Coronary artery (tissue), 2 donors: Measurements from ENCODE around the gene HSPA12B.

Experiments
- DNase-seq: peaks from one replicate; pipeline ENCODE4 v3.0.0-alpha.2; 2017; ENCODE audit warnings: low spot score
- H3K27ac ChIP-seq, 2 donors: fragments of 200-600 bp; sonication (generic); one replicate each; pipeline ENCODE4 v1.5.1; 2016 to 2019
- H3K4me3 ChIP-seq: fragments of 200-600 bp; sonication (generic); 2 replicates; pipeline ENCODE4 v1.5.1; 2016; ENCODE audit warnings: mild to moderate bottlenecking, moderate library complexity
- TF ChIP-seq, protein P1 (sequence below): fragments of 200-600 bp; sonication (generic); IDR thresholded peaks from one replicate; pipeline ENCODE4 v1.5.1; 2019; ENCODE audit warnings: antibody characterized with exemption

The HSPA12B gene

GRCh38 chr20:3759316-3759823 lies 26.9 kb downstream of the HSPA12B start:
- no peak for DNase-seq
- no peak overlapping the region for H3K4me3 ChIP-seq
- peak overlapping the region in 1 of 2 donors; percentile 41 for H3K27ac ChIP-seq
- TF ChIP-seq, protein P1, sequence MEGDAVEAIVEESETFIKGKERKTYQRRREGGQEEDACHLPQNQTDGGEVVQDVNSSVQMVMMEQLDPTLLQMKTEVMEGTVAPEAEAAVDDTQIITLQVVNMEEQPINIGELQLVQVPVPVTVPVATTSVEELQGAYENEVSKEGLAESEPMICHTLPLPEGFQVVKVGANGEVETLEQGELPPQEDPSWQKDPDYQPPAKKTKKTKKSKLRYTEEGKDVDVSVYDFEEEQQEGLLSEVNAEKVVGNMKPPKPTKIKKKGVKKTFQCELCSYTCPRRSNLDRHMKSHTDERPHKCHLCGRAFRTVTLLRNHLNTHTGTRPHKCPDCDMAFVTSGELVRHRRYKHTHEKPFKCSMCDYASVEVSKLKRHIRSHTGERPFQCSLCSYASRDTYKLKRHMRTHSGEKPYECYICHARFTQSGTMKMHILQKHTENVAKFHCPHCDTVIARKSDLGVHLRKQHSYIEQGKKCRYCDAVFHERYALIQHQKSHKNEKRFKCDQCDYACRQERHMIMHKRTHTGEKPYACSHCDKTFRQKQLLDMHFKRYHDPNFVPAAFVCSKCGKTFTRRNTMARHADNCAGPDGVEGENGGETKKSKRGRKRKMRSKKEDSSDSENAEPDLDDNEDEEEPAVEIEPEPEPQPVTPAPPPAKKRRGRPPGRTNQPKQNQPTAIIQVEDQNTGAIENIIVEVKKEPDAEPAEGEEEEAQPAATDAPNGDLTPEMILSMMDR, result no peak

GRCh38 chr20:3759884-3760283 lies 27.4 kb downstream of the HSPA12B start:
- H3K4me3 ChIP-seq, result no peak overlapping the region
- H3K27ac ChIP-seq, result no peak overlapping the region
- DNase-seq, result no peak
- TF ChIP-seq, protein P1, result no peak

- Histone ChIP-seq H3K27ac (no peak overlapping the region), H3K4me3 (no peak overlapping the region)
- DNase-seq, result no peak
These were observed 28.3 kb downstream of the HSPA12B start for GRCh38 chr20:3760655-3761348.

DNA sequence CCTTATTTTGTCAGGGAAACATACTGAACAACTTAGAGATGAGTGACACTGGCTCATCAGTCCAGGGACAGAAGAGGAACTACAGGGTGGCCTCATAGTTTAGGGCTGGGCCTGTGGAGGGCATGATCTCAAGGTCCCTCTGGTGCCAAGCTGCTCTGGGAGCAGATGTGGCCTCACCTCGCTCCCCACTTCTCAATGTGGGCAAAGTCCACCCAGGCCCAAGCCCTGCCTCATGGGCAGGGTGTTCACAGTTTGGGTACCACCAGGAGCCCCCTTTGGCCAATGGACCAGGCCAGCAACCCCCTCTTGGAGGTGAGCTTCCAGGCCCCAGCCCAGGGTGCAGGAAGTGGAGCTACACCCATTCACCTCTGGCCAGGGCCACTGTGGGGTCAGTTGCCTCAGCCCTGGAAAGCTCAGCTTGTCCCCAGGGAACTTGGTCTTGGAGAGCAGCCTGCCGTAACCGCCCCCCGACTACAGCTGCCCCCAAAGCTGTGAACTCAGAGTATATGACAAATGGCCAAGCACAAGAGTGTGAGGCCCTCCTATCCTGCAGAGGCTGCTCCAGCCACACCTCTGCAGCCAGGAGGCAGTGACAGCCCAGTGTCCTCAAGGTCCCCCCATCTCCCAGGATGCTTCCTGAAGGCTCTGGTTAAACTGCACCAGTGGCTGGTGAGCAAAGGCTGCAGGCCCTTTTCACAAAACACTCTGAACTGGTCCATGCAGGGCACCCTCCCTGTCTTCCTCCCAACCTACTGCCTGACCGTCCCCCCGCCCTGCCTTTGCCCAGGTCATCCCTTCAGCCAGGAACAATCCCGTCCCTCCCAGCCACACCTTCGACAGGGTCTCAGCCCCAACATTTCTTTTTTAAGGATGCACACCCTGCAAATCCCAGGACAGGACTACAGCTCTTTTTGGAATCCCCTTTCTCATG lies 31.5 kb downstream of the HSPA12B start:
- no peak overlapping the region for H3K4me3 ChIP-seq
- TF ChIP-seq, protein P1, result no peak
- DNase-seq, result no peak
- no peak overlapping the region for H3K27ac ChIP-seq

More at GRCh38 chr20:3760655-3761348, 28.3 kb downstream of the HSPA12B start:
- TF ChIP-seq, protein P1, result no peak

- no peak for DNase-seq
- TF ChIP-seq, protein P1, result no peak
- no peak overlapping the region for H3K4me3 ChIP-seq
- H3K27ac ChIP-seq, result no peak overlapping the region
These were observed 32.2 kb downstream of the HSPA12B start for GRCh38 chr20:3764659-3765058.

DNA sequence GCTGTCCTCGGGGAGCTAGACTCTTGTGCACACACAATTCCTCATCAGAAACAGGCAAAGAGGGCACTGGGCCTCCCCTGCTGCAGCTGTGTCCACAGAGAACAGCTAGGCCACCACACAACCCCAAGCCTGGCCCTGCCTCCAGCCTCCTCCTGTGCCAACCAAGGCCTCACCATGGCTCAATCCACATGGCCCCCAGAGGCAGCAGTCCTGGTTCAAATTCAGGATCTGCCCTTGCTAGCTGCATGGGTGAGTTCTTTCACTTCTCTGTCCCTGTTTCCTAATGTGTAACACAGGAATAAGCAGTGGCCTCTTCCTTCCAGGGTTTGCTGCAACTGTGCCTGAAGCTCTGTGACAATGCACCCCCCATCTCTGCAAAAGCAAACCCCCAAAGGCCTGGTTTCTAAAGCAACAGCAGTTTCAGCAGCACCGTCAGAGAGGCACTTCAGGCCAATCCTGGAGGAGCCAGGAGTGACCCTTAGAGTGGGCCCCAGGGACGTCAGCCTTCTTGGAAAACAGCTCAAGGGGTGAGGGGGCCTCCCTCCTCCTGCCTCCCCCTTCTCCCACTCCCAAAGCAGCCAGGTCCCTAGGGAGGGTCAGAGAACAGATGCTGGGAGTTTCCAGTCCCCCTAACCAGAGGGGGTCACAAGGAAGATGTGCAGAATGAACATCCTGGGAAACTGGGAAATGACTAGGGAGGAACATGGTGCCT lies 32.8 kb downstream of the HSPA12B start:
- no peak for DNase-seq
- Histone ChIP-seq H3K27ac (no peak overlapping the region), H3K4me3 (no peak overlapping the region)
- TF ChIP-seq, protein P1, result no peak
